WTC11 (cell line): ENCODE measurements around the gene ESYT2.

Experiments
- CREB1 ChIP-seq: sonication (generic); formaldehyde crosslinking; IDR thresholded peaks from 2 replicates; pipeline ENCODE4 v1.8.0; 2023; ENCODE audit warnings: mild to moderate bottlenecking, missing genetic modification reagents
- CREM ChIP-seq: sonication (generic); formaldehyde crosslinking; IDR thresholded peaks from 2 replicates; pipeline ENCODE4 v1.8.1; 2022; ENCODE audit warnings: mild to moderate bottlenecking, missing genetic modification reagents, moderate library complexity
- CTCF ChIP-seq: fragments of 200-600 bp; IDR thresholded peaks from 2 replicates; pipeline ENCODE4 v1.8.0; 2022; ENCODE audit warnings: antibody characterized with exemption
- FOXP4 ChIP-seq: sonication (generic); formaldehyde crosslinking; IDR thresholded peaks from 2 replicates; pipeline ENCODE4 v1.8.0; 2022; ENCODE audit warnings: mild to moderate bottlenecking, missing genetic modification reagents
- GABPB1 ChIP-seq: sonication (generic); formaldehyde crosslinking; IDR thresholded peaks from 2 replicates; pipeline ENCODE4 v1.8.1; 2023; ENCODE audit warnings: mild to moderate bottlenecking, missing genetic modification reagents
- GTF2I ChIP-seq: fragments of 250-450 bp; sonication (Bioruptor Pico); conservative IDR thresholded peaks from 2 replicates; pipeline ENCODE4 v1.4.0; 2021; ENCODE audit warnings: mild to moderate bottlenecking
- IRF2 ChIP-seq: sonication (generic); formaldehyde crosslinking; IDR thresholded peaks from 2 replicates; pipeline ENCODE4 v1.8.0; 2022; ENCODE audit warnings: low read depth, missing genetic modification reagents, borderline replicate concordance
- KAT7 ChIP-seq: sonication (generic); formaldehyde crosslinking; IDR thresholded peaks from 2 replicates; pipeline ENCODE4 v1.8.1; 2023; ENCODE audit warnings: missing genetic modification reagents, mild to moderate bottlenecking, borderline replicate concordance
- MAX ChIP-seq: sonication (generic); formaldehyde crosslinking; IDR thresholded peaks from 2 replicates; pipeline ENCODE4 v1.8.0; 2022; ENCODE audit warnings: mild to moderate bottlenecking, missing genetic modification reagents
- NFYB ChIP-seq: sonication (generic); formaldehyde crosslinking; conservative IDR thresholded peaks from 2 replicates; pipeline ENCODE4 v1.8.0; 2022; ENCODE audit warnings: low read depth, missing genetic modification reagents
- NR2C2 ChIP-seq: sonication (generic); formaldehyde crosslinking; IDR thresholded peaks from 2 replicates; pipeline ENCODE4 v1.8.0; 2022; ENCODE audit warnings: mild to moderate bottlenecking, missing genetic modification reagents
- PRDM15 ChIP-seq: sonication (generic); formaldehyde crosslinking; IDR thresholded peaks from 2 replicates; pipeline ENCODE4 v1.8.0; 2022; ENCODE audit warnings: missing genetic modification reagents
- TP53 ChIP-seq: sonication (generic); formaldehyde crosslinking; IDR thresholded peaks from 2 replicates; pipeline ENCODE4 v1.8.1; 2023; ENCODE audit warnings: mild to moderate bottlenecking, missing genetic modification reagents
- USF2 ChIP-seq: sonication (generic); formaldehyde crosslinking; IDR thresholded peaks from 2 replicates; pipeline ENCODE4 v1.8.1; 2023; ENCODE audit warnings: mild to moderate bottlenecking, missing genetic modification reagents, moderate library complexity

GRCh38 chr7:158694650-158695049 is 134.7 kb downstream of the ESYT2 start:
- TF ChIP-seq CTCF (no peak), GTF2I (CRISPR knock-in tag) (no peak), CREM (CRISPR knock-in tag) (no peak), MAX (CRISPR knock-in tag) (no peak), NFYB (no peak), NR2C2 (CRISPR knock-in tag) (no peak), TP53 (CRISPR knock-in tag) (no peak), IRF2 (CRISPR knock-in tag) (no peak), KAT7 (CRISPR knock-in tag) (no peak), PRDM15 (CRISPR knock-in tag) (no peak), CREB1 (CRISPR knock-in tag) (no peak), USF2 (CRISPR knock-in tag) (no peak), FOXP4 (CRISPR knock-in tag) (no peak), GABPB1 (CRISPR knock-in tag) (no peak)
